Measurements from ENCODE around the gene OAS3. TPM values are rescaled to one million over a fixed set of nuclear protein-coding genes. Genes with fewer than 3 reads are reported as not detected.

Gene OAS3
- total and polyA plus RNA-seq, 2 donors (not counting 1 experiment from before 2014, with no cell fraction given), result 16.5 to 24.9 TPM

GRCh38 chr12:112944024-112944690 lies 5.9 kb downstream of the OAS3 start:
- Mint-ChIP-seq H3K27me3 (no peaks in the 10 kb centered on the region), H3K4me3 (no peak overlapping the region), H3K9me3 (ENCODE audit: insufficient read depth) (peaks cover 4% of the 10 kb centered on the region), H3K27ac (no peak overlapping the region), H3K4me1 (peaks cover 13% of the 10 kb centered on the region)
- Histone ChIP-seq H3K27ac (ENCODE audit: low read length in 2 of 2) (no peak overlapping the region), H3K4me2 (replicated peaks; ENCODE audit: low read depth, low read length, poor library complexity, severe bottlenecking) (no peak overlapping the region), H3K9me3 (ENCODE audit: control extremely low read depth in 1 of 3, control insufficient read depth in 2 of 3, insufficient read depth in 1 of 3, low read length in 2 of 3) (no peaks in the 10 kb centered on the region), H3K27me3 (replicated peaks in 1 of 4; ENCODE audit: control extremely low read depth in 1 of 4, control insufficient read depth in 3 of 4, insufficient read depth in 4 of 4, low read length in 3 of 4) (no peaks in the 10 kb centered on the region), H2AFZ (ENCODE audit: insufficient read depth, low read depth, low read length, poor library complexity, severe bottlenecking) (no peak overlapping the region), H3K9ac (ENCODE audit: low read length) (no peak overlapping the region), H3K79me2 (ENCODE audit: control insufficient read depth, insufficient read depth, low read length) (peaks cover 15% of the 10 kb centered on the region), H3K4me3 (ENCODE audit: control extremely low read depth in 1 of 5, extremely low read depth in 1 of 5, insufficient read depth in 1 of 5, low read depth in 2 of 5, low read length in 4 of 5) (no peak overlapping the region), H4K20me1 (ENCODE audit: control insufficient read depth, insufficient read depth, low read length, poor library complexity, severe bottlenecking) (no peaks in the 10 kb centered on the region), H3K4me1 (ENCODE audit: control insufficient read depth in 2 of 2, insufficient read depth in 2 of 2, low read length in 2 of 2) (peaks cover 14% of the 10 kb centered on the region in 2 donors), H3K36me3 (replicated peaks in 1 of 2; ENCODE audit: control extremely low read depth in 1 of 2, control insufficient read depth in 1 of 2, extremely low read depth in 1 of 2, insufficient read depth in 2 of 2, low read length in 1 of 2) (peaks cover 0 to 16% of the 10 kb centered on the region in 2 experiments)
- DNase-seq (no peak), ATAC-seq (ENCODE audit: low read depth) (no peak)
- CTCF ChIA-PET, result no interaction called here
- intact Hi-C loops (cut with micrococcal nuclease), result no loop called here
- 96% methylated on average over 13 of the region's 15 CpGs for WGBS (ENCODE audit: insufficient coverage)
- TF ChIP-seq EZH2 (IDR thresholded peaks at IDR 0.05; ENCODE audit: borderline replicate concordance, insufficient read depth, low read depth, low read length, poor library complexity, severe bottlenecking), result no peak
- no peak for TF ChIP-seq CTCF (IDR thresholded peaks at IDR 0.05)
- POLR2A ChIA-PET, result no interaction called here

- Histone ChIP-seq H3K4me1 (ENCODE audit: control insufficient read depth in 2 of 2, insufficient read depth in 2 of 2, low read length in 2 of 2) (peaks cover 0 to under 1% of the 10 kb centered on the region in 2 donors), H3K79me2 (ENCODE audit: control insufficient read depth, insufficient read depth, low read length) (peaks cover 15% of the 10 kb centered on the region), H3K36me3 (replicated peaks in 1 of 2; ENCODE audit: control extremely low read depth in 1 of 2, control insufficient read depth in 1 of 2, extremely low read depth in 1 of 2, insufficient read depth in 2 of 2, low read length in 1 of 2) (peaks cover 0 to 19% of the 10 kb centered on the region in 2 experiments), H2AFZ (ENCODE audit: insufficient read depth, low read depth, low read length, poor library complexity, severe bottlenecking) (no peak overlapping the region), H3K9me3 (ENCODE audit: control extremely low read depth in 1 of 3, control insufficient read depth in 2 of 3, insufficient read depth in 1 of 3, low read length in 2 of 3) (no peaks in the 10 kb centered on the region), H3K4me2 (replicated peaks; ENCODE audit: low read depth, low read length, poor library complexity, severe bottlenecking) (no peak overlapping the region), H3K9ac (ENCODE audit: low read length) (no peak overlapping the region), H3K4me3 (ENCODE audit: control extremely low read depth in 1 of 5, extremely low read depth in 1 of 5, insufficient read depth in 1 of 5, low read depth in 2 of 5, low read length in 4 of 5) (no peak overlapping the region), H3K27me3 (replicated peaks in 1 of 4; ENCODE audit: control extremely low read depth in 1 of 4, control insufficient read depth in 3 of 4, insufficient read depth in 4 of 4, low read length in 3 of 4) (no peaks in the 10 kb centered on the region), H4K20me1 (ENCODE audit: control insufficient read depth, insufficient read depth, low read length, poor library complexity, severe bottlenecking) (no peaks in the 10 kb centered on the region), H3K27ac (ENCODE audit: low read length in 2 of 2) (no peak overlapping the region)
- H3K27ac Mint-ChIP-seq, result no peak overlapping the region
- no peaks in the 10 kb centered on the region for H3K27me3 Mint-ChIP-seq
- WGBS (ENCODE audit: insufficient coverage), result 97% methylated on average over 4 of the region's 4 CpGs
- H3K4me3 Mint-ChIP-seq, result no peak overlapping the region
- TF ChIP-seq EZH2 (IDR thresholded peaks at IDR 0.05; ENCODE audit: borderline replicate concordance, insufficient read depth, low read depth, low read length, poor library complexity, severe bottlenecking) (no peak), CTCF (IDR thresholded peaks at IDR 0.05) (no peak)
- intact Hi-C loops (cut with micrococcal nuclease), result no loop called here
- peaks cover 4% of the 10 kb centered on the region for H3K9me3 Mint-ChIP-seq (ENCODE audit: insufficient read depth)
- CTCF ChIA-PET, result no interaction called here
- POLR2A ChIA-PET, result no interaction called here
- peaks cover under 1% of the 10 kb centered on the region for H3K4me1 Mint-ChIP-seq
- no peak for ATAC-seq (ENCODE audit: low read depth)
- DNase-seq, result no peak
Measured at GRCh38 chr12:112945515-112945914, 7.2 kb downstream of the OAS3 start.
